ENCODE data around the gene TRIM24.

GRCh38 chr7:138500892-138501291, 40.8 kb downstream of the TRIM24 start:
- TF ChIP-seq CTCF (optimal IDR thresholded peaks at IDR 0.05 in 1 of 3, IDR thresholded peaks at IDR 0.05 in 1 of 3, conservative IDR thresholded peaks at IDR 0.05 in 1 of 3; ENCODE audit: extremely low read depth in 1 of 3, insufficient read depth in 2 of 3, low read length in 3 of 3) (no peak), EZH2 (IDR thresholded peaks at IDR 0.05; ENCODE audit: low read length) (no peak)
